Gastroesophageal sphincter (tissue), 4 donors: ENCODE measurements around the gene ITGAE. TPM values are rescaled to one million over a fixed set of nuclear protein-coding genes. Genes with fewer than 3 reads are reported as not detected.

Source experiments
- ATAC-seq: fragments of 150-250 bp; one replicate; pipeline ENCODE4 v1.9.1; 2016; ENCODE audit warnings: mild to moderate bottlenecking, moderate library complexity
- H3K27ac ChIP-seq, 4 donors: fragments of 200-600 bp; sonication (generic) in 3 of 4; 1 replicate in 3 of 4; 2 replicates in 1 of 4; pipeline ENCODE4 v1.5.1; 2016 to 2019
- H3K27me3 ChIP-seq: fragments of 200-600 bp; sonication (generic); one replicate; pipeline ENCODE4 v1.5.1; 2019
- H3K36me3 ChIP-seq, 2 donors: fragments of 200-600 bp; sonication (generic); one replicate each; pipeline ENCODE4 v1.5.1; 2019; ENCODE audit warnings: control low read depth in 1 of 2
- H3K4me1 ChIP-seq, 3 donors: fragments of 200-600 bp; sonication (generic); 1 replicate in 2 of 3; 2 replicates in 1 of 3; pipeline ENCODE4 v1.5.1; 2016 to 2019; ENCODE audit warnings: control low read depth in 2 of 3
- H3K4me3 ChIP-seq, 2 donors: fragments of 200-600 bp; sonication (generic); one replicate each; pipeline ENCODE4 v1.5.1; 2019; ENCODE audit warnings: mild to moderate bottlenecking in 1 of 2, moderate library complexity in 1 of 2
- H3K9me3 ChIP-seq, 3 donors: fragments of 200-600 bp; sonication (generic); one replicate each; pipeline ENCODE4 v1.5.1; 2017 to 2019; ENCODE audit warnings: control low read depth in 2 of 3
- EP300 ChIP-seq: sonication (generic); formaldehyde crosslinking; IDR thresholded peaks from one replicate; pipeline ENCODE4 v1.6.1; 2017; ENCODE audit warnings: antibody characterized with exemption, mild to moderate bottlenecking
- POLR2A ChIP-seq, 2 donors: fragments of 450-650 bp; IDR thresholded peaks; one replicate each; pipeline ENCODE4 v1.6.1; 2017; ENCODE audit warnings: antibody characterized with exemption in 2 of 2, mild to moderate bottlenecking in 2 of 2, moderate library complexity in 1 of 2
- POLR2AphosphoS5 ChIP-seq: sonication (generic); formaldehyde crosslinking; IDR thresholded peaks from one replicate; pipeline ENCODE4 v1.6.1; 2017; ENCODE audit warnings: antibody characterized with exemption
- WGBS, 2 donors: methylation state at CpG; one replicate each; pipeline ENCODE4 v1.1.5; 2018; ENCODE audit warnings: low coverage in 1 of 2; 5-methylcytosine and 5-hydroxymethylcytosine counted together
- total RNA-seq, 4 donors: library from RNA; depleted of rRNA; stranded (reverse); fragments of >200 nt; gene quantifications; one replicate each; pipeline ENCODE4 v1.1.0, GENCODE V29; 2016
- TF ChIP-seq, protein P1 (sequence below), 4 experiments: fragments of 200-600 bp in 2 of 4; fragments of 450-650 bp in 2 of 4; sonication (generic) in 1 of 4; IDR thresholded peaks; one replicate each; pipeline ENCODE4 v1.5.1; 2017 to 2019; ENCODE audit warnings: antibody characterized with exemption in 4 of 4, mild to moderate bottlenecking in 2 of 4, moderate library complexity in 2 of 4

Gene ITGAE
- total RNA-seq, 4 donors from 2014 or later: 20.3 to 35.2 (median 21.7) TPM

DNA sequence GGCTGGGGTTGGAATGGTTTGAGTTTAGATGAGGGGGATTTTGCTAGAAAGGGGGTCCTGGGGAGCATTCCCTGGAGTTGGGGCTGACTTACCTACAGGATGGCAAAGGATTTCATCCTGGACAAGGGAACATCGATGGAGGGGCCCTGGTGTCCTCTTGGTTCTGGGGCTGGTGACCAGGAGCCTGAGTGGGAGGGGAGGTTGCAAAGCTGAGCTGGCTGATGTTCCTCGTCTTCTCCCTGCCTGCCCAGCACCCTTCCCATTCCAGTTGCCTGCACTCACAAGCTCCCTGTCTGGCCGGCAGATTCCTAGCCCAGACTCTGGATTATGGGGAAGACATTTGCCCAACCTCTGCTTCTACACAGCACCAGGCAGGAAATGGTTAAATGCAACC, 37.2 kb downstream of the ITGAE start:
- Histone ChIP-seq H3K27me3 (peaks cover 4% of the 10 kb centered on the region), H3K9me3 (peaks cover 0 to 34% (median 0%) of the 10 kb centered on the region in 3 donors), H3K4me1 (no peaks in the 10 kb centered on the region), H3K27ac (no peak overlapping the region), H3K36me3 (no peaks in the 10 kb centered on the region), H3K4me3 (no peak overlapping the region)
- 53 to 100% methylated on average over 1 to 2 of the region's 3 CpGs for WGBS, 2 donors
- TF ChIP-seq, protein P1, sequence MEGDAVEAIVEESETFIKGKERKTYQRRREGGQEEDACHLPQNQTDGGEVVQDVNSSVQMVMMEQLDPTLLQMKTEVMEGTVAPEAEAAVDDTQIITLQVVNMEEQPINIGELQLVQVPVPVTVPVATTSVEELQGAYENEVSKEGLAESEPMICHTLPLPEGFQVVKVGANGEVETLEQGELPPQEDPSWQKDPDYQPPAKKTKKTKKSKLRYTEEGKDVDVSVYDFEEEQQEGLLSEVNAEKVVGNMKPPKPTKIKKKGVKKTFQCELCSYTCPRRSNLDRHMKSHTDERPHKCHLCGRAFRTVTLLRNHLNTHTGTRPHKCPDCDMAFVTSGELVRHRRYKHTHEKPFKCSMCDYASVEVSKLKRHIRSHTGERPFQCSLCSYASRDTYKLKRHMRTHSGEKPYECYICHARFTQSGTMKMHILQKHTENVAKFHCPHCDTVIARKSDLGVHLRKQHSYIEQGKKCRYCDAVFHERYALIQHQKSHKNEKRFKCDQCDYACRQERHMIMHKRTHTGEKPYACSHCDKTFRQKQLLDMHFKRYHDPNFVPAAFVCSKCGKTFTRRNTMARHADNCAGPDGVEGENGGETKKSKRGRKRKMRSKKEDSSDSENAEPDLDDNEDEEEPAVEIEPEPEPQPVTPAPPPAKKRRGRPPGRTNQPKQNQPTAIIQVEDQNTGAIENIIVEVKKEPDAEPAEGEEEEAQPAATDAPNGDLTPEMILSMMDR (IDR thresholded peaks at IDR 0.05): no peak
- no peak for TF ChIP-seq POLR2AphosphoS5
- no peak for TF ChIP-seq POLR2A (IDR thresholded peaks at IDR 0.05)
- TF ChIP-seq EP300: no peak
- ATAC-seq: no peak

- H3K4me3 ChIP-seq: no peak overlapping the region
- no peaks in the 10 kb centered on the region for H3K36me3 ChIP-seq
- no peaks in the 10 kb centered on the region for H3K4me1 ChIP-seq
- H3K27ac ChIP-seq: no peak overlapping the region
- no peak for TF ChIP-seq POLR2AphosphoS5
- TF ChIP-seq, protein P1 (IDR thresholded peaks at IDR 0.05): no peak
- no peak for TF ChIP-seq EP300
- no peak for TF ChIP-seq POLR2A (IDR thresholded peaks at IDR 0.05)
- peaks cover 0 to 32% (median 0%) of the 10 kb centered on the region in 3 donors for H3K9me3 ChIP-seq
- H3K27me3 ChIP-seq: peaks cover 4% of the 10 kb centered on the region
- WGBS, 2 donors: 84 to 86% methylated on average over 8 to 10 of the region's 14 CpGs
- ATAC-seq: no peak
Measured at GRCh38 chr17:3762922-3763776, 37.8 kb downstream of the ITGAE start.

GRCh38 chr17:3761918-3762380, 39.0 kb downstream of the ITGAE start:
- Histone ChIP-seq H3K27ac (no peak overlapping the region), H3K4me1 (no peaks in the 10 kb centered on the region), H3K4me3 (no peak overlapping the region), H3K36me3 (no peaks in the 10 kb centered on the region), H3K27me3 (peaks cover 4% of the 10 kb centered on the region), H3K9me3 (peaks cover 0 to 23% (median 0%) of the 10 kb centered on the region in 3 donors)
- ATAC-seq: no peak
- no peak for TF ChIP-seq POLR2AphosphoS5
- TF ChIP-seq EP300: no peak
- TF ChIP-seq, protein P1 (IDR thresholded peaks at IDR 0.05): no peak
- TF ChIP-seq POLR2A (IDR thresholded peaks at IDR 0.05): no peak
- 71 to 85% methylated on average over 1 to 7 of the region's 16 CpGs for WGBS, 2 donors

DNA sequence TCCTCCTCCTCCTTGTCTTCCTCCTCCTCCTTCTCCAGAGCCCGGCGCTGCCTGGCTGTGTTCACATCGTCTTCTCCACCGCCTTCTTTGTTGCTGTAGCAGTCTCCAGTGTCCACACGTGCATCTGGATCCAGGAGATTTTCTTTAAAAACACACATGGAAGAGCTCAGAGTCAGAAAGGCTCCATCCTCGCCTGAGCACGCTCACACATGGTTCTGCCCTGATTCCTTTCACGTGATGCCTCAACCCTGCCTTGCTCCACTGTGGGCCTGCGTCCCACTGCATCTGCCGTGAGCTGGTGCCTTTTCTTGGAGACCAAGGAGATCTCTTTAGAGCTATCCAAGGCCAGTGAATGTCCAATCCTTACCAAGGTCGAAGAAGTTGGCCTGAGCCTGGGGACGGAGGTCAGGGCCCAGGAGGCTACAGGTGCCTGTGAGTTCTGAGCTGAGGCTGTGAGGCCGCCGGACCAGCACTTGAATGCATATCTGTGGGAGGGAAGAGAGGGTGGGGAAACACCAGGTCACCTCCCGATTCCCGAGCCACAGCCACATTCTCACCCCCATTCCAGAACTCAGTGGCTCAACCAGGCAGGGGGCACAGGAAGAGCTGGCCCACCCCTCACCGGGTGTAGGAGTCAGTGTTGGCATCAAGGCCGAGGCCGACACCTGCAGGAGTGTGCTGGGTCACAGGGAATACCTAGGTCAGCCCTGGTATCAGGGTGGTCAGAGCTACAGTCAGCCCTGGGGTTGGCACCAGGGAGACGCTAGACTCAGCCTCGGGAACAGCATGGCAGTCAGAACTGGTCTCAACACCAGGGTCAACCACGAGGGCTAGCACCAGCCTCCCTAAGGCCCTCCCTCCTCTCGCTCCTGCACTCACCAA, 39.7 kb downstream of the ITGAE start:
- Histone ChIP-seq H3K4me1 (no peaks in the 10 kb centered on the region), H3K27ac (no peak overlapping the region), H3K4me3 (no peak overlapping the region), H3K27me3 (peaks cover 4% of the 10 kb centered on the region), H3K36me3 (no peaks in the 10 kb centered on the region), H3K9me3 (peaks cover 0 to 21% (median 0%) of the 10 kb centered on the region in 3 donors)
- TF ChIP-seq POLR2A (IDR thresholded peaks at IDR 0.05) (no peak), EP300 (no peak)
- TF ChIP-seq, protein P1 (IDR thresholded peaks at IDR 0.05): no peak
- WGBS, 2 donors: 64 to 66% methylated on average over 7 to 9 of the region's 23 CpGs
- ATAC-seq: peak; percentile 22
